GM13976 (cell line): Measurements from ENCODE around the gene ADAMTS1.

Experiments used
- DNase-seq: peaks from one replicate; pipeline ENCODE4 v3.0.0; 2012; ENCODE audit warnings: low spot score
- in situ Hi-C: fragments of 300-500 bp; cut with MboI; formaldehyde crosslinking; loops from one replicate; pipeline ENCODE4 v1.12.0; 2022; ENCODE audit warnings: low sequenced_read_pairs, mixed read lengths, inconsistent platforms; ENCODE audit not compliant: unreplicated experiment
- TF ChIP-seq, protein P1 (sequence below): IDR thresholded peaks from 2 replicates; pipeline ENCODE4 v1.5.1; 2012; ENCODE audit warnings: borderline replicate concordance, mild to moderate bottlenecking; ENCODE audit not compliant: insufficient read depth; ENCODE audit errors: extremely low read depth, missing control alignments, control extremely low read depth

ADAMTS1 gene

DNA sequence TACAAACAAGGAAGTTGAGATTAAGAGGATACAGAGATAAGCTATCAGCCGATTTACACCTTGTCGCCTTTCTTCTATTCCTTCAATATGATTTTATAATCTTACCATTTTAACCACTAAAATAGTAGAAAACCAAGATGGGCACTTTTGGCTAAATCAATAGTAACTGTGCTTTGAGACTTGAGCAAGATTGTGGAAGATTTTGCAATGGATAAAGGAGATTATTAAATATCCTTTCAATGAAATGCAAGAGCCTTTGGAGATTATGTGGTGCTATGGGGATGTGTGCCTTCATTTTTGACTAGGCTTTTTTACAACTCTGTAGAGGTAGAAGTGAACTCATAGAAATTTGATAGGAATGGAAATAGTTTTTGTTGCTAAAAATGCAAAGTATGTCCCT is 33.7 kb downstream of the ADAMTS1 start:
- in situ Hi-C loops, result no loop called here
- TF ChIP-seq, protein P1, sequence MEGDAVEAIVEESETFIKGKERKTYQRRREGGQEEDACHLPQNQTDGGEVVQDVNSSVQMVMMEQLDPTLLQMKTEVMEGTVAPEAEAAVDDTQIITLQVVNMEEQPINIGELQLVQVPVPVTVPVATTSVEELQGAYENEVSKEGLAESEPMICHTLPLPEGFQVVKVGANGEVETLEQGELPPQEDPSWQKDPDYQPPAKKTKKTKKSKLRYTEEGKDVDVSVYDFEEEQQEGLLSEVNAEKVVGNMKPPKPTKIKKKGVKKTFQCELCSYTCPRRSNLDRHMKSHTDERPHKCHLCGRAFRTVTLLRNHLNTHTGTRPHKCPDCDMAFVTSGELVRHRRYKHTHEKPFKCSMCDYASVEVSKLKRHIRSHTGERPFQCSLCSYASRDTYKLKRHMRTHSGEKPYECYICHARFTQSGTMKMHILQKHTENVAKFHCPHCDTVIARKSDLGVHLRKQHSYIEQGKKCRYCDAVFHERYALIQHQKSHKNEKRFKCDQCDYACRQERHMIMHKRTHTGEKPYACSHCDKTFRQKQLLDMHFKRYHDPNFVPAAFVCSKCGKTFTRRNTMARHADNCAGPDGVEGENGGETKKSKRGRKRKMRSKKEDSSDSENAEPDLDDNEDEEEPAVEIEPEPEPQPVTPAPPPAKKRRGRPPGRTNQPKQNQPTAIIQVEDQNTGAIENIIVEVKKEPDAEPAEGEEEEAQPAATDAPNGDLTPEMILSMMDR, result no peak
- DNase-seq, result no peak

DNA sequence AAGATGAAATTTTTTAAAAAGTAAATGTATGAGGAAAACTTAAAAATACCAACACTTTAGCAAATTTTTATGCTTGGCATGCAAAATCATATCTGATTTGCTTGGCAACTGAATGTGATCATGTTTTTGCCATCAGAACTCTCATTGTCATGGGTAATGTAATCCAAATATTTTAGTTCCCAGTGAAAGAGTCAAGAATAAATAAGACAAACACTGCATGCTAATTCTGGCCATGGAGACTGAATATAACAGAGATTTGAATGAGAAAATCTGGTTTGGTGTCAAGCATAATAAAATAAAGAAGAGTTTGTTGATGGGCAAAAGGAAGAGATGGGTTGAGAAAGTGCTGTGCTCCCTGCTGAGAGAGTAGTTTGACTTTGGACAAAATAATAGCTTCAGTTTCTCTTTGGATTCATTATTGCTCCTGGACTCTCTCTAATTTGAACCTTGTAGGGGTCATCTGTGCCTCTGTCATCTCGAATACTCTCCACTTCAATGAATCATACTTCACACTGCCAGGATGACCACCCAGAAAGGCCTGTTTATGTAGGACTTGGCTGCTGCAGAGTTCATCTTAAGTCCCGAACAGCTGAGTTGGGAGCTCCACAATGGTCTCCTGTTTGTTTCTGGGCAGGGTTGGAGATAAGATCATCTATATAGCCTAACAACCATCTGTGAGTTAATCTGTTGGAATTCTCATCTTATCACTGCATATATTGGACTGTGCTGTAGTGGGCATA is 34.4 kb downstream of the ADAMTS1 start:
- no peak for DNase-seq

DNA sequence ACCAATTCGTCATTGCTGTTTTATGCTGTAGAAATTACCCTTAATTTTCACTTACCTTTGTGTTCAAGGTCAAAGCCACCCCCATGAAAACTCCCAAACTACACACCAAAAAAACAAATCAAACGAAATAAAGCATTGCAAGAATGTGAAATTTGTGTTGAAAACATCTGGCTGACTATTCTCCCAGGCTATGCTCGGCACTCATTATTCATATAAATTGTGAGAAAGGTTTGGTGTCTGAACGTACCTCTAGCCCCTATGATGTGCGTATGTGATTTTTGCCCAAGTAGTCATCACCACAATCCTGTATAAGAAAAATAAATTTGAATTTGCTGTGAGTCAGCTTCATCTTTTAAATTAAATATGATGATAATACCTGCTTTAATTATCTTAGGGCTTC is 34.9 kb downstream of the ADAMTS1 start:
- no peak for DNase-seq
- TF ChIP-seq, protein P1, result no peak
- in situ Hi-C loops, result no loop called here

More for the DNA sequence above, 34.4 kb downstream of the ADAMTS1 start:
- TF ChIP-seq, protein P1, result no peak
- in situ Hi-C loops, result no loop called here

DNA sequence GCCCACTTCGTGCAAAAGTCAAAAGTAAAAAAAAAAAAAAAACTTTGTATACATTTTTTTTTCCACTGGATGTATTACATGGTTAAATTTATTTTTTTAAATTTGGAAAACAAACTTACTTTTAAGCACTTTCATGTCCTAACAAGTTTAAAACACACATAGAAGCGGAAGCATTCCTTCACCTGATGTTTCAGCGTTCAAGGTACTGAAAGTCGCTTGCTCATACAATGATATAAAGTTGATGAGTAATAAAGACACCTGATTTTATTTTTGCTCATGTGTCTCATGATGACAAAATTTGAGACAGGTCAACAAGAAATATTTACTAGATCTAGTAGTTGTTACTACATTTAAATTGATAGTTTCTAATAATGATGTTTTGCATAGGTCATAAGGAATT is 35.5 kb downstream of the ADAMTS1 start:
- DNase-seq, result no peak
- in situ Hi-C loops, result no loop called here
- TF ChIP-seq, protein P1, result no peak

DNA sequence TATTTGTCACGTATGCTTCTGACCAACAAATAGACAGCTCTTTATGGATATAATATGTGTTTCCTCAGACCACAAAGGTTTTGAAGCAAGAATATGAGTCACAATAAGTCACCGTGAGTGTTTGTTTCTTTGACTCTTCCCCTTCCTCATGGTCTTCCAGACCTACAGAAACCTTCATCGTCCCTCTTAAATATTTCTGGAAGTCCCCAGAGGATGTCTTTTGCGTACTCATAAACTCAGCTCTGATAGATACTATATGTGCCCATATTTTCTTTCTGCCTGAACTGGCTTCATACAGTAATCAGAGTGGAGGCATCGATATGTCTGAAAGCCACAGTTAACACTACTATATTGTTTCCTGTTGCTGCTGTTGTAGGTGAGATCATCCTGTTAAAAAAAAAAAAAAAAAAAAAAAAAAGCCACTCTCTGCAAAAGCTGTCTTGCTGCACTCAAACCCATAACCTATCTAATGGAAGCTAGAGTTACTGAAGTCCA is 38.4 kb downstream of the ADAMTS1 start:
- DNase-seq, result no peak
- TF ChIP-seq, protein P1, result no peak

DNA sequence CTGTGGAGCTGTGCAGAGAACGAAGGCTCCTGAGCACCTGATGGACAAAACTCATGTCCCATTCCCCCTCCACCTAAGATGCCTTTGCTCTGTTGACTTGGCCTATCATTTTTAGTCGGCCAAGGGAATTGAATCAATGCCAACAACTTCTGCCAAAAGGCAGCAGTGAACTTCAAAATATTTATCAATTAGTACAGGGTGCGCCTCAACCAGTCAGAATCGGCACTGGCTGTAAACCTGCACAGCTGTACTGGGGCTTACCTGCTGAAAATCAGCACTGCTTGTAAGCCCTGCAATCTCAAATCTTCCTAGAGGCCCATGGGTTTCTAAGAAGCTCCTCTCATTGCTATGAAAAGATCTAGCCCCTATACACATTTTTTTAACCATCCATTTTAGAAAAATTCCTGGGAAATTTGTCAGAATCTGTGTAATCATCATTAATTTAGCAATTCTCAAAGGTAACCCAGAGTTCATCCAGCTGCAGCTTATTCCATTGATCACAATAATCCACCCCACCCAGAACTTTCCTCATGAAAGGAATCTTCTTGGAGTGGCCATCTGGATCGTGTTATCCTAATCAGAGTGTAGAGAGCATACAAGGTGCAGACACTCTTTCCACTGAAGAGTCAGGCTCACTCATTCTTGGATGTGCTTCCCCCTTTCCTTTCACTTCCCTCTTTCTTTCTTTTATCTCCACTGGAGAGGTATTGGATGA is 40.2 kb downstream of the ADAMTS1 start:
- no peak for DNase-seq
- in situ Hi-C loops, result no loop called here
- TF ChIP-seq, protein P1, result no peak

More for the DNA sequence above, 38.4 kb downstream of the ADAMTS1 start:
- in situ Hi-C loops, result no loop called here
